Measurements from ENCODE around the gene RPL7A. TPM values are rescaled to one million over a fixed set of nuclear protein-coding genes. Genes with fewer than 3 reads are reported as not detected.
"Not testable (repeated sequence)": the region's sequence is repeated elsewhere in the genome, so short reads cannot be mapped to it uniquely, and the experiment has no call there.

Gene RPL7A
- total RNA-seq, 1 donor from 2014 or later, result 1,477 TPM

DNA sequence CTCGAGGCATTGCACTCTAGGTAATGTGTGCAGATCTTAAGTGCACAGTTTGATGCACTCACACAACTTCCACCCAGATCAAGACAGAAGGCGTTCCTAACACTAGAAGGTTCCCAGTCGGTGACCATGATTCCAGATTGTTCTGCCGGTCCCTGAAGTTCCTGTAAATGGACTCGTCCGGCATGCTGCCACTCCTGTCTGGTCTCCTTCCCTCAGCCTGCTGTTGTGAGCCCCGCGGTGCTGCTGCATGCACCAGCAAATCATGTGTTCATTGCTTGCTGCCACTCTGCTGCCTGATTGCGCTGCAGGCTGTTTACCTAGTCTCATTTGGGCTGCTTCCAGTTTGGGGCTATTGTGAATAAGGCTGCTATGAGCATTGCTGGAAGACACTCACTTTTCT lies 39.7 kb downstream of the RPL7A start:
- DNase-seq (ENCODE audit: low spot score), result no peak

DNA sequence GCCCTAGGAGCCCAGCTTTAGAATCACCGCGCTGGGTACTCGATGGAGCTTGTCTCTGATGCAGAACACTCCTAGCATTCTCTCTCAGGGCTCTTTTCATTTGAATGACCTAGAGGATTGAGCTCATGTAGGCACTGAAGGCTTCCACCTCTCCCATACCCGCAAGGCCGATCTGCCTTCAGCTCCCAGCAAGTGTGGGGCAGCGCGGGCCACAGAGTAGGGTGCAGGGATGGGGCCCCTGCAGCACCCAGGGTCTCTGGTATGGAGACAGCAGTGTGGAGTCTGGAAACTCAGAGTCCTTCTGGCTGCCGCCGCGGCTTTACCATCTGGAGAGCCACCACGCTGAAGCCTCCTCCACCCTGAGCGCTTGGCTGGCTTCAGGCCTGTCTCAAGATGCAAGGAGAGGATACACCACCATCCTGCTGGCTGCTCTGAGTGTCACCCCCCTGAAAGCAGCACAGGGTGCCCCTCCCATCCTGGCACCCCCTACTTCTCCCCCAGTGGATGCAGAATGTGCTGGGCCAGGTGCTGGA lies 41.1 kb downstream of the RPL7A start:
- DNase-seq (ENCODE audit: low spot score), result no peak

GRCh38 chr9:133389562-133389961 lies 41.5 kb downstream of the RPL7A start:
- DNase-seq (ENCODE audit: low spot score), result no peak

- no peak for DNase-seq (ENCODE audit: low spot score)
Observed at GRCh38 chr9:133390713-133391112, 42.7 kb downstream of the RPL7A start.

- DNase-seq (ENCODE audit: low spot score), result not testable (repeated sequence)
Observed at GRCh38 chr9:133391449-133391848, 43.4 kb downstream of the RPL7A start.

GRCh38 chr9:133392308-133392707 lies 44.3 kb downstream of the RPL7A start:
- not testable (repeated sequence) for DNase-seq (ENCODE audit: low spot score)

DNA sequence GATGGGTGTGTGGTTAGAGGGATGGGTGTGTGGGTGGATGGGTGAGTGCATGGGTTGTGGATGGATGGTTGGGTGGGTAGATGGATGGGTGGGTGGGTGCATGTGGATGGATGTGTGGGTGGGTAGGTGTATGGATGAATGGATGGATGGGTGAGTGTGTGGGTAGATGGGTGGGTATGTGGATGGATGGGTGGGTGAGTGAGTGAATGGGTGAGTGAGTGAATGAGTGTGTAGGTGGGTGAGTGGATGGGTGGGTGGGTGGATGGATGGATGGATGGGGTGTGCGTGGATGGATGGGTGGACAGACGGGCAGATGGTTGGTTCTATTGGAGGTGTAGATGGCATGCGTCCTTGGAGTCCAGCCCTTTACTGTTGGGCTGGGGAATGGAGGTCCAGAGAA lies 45.4 kb downstream of the RPL7A start:
- no peak for DNase-seq (ENCODE audit: low spot score)

DNA sequence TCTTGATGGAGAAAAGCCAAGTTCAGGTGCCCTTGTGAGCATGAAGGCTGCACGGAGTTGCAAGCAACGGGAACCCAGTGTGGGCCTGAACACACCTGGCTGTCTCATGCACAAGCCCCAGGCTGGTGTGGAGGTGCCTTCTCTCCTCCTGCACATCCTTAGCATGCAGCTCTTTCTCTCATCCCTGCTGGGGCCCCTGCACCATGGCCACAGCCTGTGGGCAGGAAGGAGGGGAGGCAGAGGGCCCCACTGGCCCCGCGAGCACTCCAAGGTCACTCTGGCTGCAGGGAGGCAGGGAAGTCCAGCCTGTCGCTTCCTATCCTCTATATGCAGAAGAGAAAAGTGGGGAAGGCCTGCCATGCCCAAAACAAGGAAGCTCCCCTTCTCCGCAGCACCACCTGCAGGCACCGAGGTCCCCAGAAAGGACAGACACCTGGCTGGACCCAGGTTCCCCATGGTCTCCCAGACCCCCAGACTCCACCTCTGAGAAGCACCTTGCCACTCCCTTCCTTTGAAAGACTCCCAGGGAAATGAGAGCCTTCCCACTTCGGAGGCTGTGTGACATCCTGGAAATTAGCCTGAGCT lies 46.8 kb downstream of the RPL7A start:
- DNase-seq (ENCODE audit: low spot score), result no peak

GRCh38 chr9:133396952-133397351 lies 48.9 kb downstream of the RPL7A start:
- DNase-seq (ENCODE audit: low spot score), result no peak

- DNase-seq (ENCODE audit: low spot score), result no peak
Observed at GRCh38 chr9:133397370-133397769, 49.4 kb downstream of the RPL7A start.

DNA sequence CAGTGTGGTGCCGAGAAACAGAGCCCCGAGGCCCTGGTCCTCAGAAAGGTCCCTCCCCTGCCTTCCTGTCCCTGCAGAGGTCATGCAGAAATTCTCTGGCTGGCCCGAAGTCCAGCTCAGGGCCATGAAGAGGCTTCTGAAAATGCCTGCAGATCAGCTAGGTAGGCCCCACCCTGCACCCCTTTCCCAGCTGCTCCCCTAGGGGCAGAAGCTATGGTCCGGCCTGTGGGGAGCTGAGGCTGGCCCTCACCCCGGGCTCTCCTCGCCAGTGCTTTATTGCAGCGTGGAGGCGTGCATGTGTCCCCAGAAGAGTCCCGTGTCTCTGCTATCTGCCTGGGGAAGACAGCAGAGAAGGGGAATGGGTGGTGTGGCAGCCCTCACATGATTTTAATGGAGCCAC lies 49.9 kb downstream of the RPL7A start:
- DNase-seq (ENCODE audit: low spot score), result no peak

GRCh38 chr9:133400292-133400691 lies 52.3 kb downstream of the RPL7A start:
- DNase-seq (ENCODE audit: low spot score), result no peak

Other genes starting within 250 kb of the RPL7A start
- gene RALGDS, start 227.0 kb upstream of the RPL7A start, total RNA-seq, result 50.7 TPM
- 26.5 TPM for gene GBGT1, start 184.3 kb upstream of the RPL7A start, total RNA-seq
- not detected for gene OBP2B, start 139.0 kb upstream of the RPL7A start, total RNA-seq
- gene ABO, start 73.0 kb upstream of the RPL7A start, total RNA-seq, result 16.3 TPM
- 25.2 TPM for gene SURF6, start 12.0 kb upstream of the RPL7A start, total RNA-seq
- gene MED22, start 87 bp upstream of the RPL7A start, total RNA-seq, result 28.7 TPM
- 53.5 TPM for gene SURF1, start 8.3 kb downstream of the RPL7A start, total RNA-seq
- 19.5 TPM for gene SURF2, start 8.3 kb downstream of the RPL7A start, total RNA-seq
- gene SURF4, start 27.8 kb downstream of the RPL7A start, total RNA-seq, result 212 TPM
- gene STKLD1, start 28.1 kb downstream of the RPL7A start, total RNA-seq, result 1.1 TPM
- gene REXO4, start 69.8 kb downstream of the RPL7A start, total RNA-seq, result 27.5 TPM
- gene ADAMTS13, start 74.1 kb downstream of the RPL7A start, total RNA-seq, result 7.1 TPM
- 79.3 TPM for gene CACFD1, start 111.8 kb downstream of the RPL7A start, total RNA-seq
- gene SLC2A6, start 130.9 kb downstream of the RPL7A start, total RNA-seq, result 18.4 TPM
- not detected for gene MYMK, start 176.7 kb downstream of the RPL7A start, total RNA-seq
- 14.0 TPM for gene ADAMTSL2, start 186.5 kb downstream of the RPL7A start, total RNA-seq

All from mucosa of gallbladder (tissue), 1 donor.